Measurements from ENCODE around the gene SPPL3.

DNA sequence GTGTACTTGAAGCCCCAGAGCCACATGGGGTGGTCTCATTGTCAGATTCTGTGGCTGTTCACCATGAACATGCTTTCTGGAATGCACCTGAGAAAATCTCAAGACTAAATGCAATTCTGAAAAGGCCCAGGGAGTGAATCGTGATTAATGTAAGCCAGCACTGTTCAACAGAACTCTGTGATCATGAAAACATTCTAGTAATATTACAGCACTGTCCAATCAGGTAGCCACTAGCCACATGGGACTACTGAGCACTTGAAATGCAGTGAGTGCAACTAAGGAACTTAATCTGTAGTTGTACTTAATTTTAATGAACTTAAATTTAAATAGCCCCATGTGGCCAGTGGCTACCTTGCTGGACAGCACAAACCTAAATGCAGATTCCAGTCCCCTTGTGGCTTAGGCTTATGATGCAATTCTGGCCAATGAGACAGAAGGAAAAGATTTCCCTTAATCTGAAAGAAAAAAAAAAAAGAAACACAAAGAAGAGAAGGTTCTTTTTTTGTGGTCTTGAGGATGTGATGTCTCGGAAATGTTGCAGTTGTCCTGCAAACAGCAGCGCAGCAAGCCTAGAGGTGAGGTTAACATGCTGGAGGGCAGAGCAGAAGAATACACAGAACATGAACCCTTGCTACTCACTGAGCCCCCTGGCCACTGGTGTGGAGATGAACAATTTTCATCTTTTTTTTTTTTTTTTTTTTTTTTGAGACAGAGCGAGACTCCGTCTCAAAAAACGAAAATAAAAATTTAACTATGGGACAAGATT, 48.2 kb downstream of the SPPL3 start:
- TF ChIP-seq, protein P1, sequence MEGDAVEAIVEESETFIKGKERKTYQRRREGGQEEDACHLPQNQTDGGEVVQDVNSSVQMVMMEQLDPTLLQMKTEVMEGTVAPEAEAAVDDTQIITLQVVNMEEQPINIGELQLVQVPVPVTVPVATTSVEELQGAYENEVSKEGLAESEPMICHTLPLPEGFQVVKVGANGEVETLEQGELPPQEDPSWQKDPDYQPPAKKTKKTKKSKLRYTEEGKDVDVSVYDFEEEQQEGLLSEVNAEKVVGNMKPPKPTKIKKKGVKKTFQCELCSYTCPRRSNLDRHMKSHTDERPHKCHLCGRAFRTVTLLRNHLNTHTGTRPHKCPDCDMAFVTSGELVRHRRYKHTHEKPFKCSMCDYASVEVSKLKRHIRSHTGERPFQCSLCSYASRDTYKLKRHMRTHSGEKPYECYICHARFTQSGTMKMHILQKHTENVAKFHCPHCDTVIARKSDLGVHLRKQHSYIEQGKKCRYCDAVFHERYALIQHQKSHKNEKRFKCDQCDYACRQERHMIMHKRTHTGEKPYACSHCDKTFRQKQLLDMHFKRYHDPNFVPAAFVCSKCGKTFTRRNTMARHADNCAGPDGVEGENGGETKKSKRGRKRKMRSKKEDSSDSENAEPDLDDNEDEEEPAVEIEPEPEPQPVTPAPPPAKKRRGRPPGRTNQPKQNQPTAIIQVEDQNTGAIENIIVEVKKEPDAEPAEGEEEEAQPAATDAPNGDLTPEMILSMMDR (IDR thresholded peaks at IDR 0.05) = no peak
- TF ChIP-seq POLR2A (IDR thresholded peaks at IDR 0.05) = no peak

Measured in stomach (tissue), 4 donors.